Measurements from ENCODE around the gene KCP.

DNA sequence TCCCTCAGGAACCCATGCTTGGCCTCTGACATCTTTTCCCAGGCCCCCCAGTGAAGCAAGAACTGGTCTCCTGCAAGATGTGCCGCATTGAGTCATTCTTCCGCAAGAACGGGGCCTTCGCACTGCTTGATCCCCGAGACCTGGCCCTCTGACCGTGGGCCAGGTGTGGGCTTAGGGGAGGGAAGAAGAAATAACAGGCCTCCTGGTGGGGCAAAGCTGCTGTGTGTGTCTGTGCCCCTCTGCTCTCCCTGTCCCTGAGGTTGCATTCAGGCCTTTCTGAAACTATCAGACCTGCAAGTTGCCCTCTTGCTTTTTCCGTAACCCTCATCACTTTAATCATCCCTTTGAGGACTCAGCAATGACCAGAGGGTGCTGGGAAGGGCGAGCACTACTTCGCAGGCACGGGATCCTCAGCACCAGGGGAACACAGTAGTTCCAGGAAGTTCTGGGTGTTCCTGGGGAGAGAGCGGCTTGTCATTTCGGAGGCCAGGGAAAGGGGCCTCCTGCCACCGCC is 41.8 kb downstream of the KCP start:
- TF ChIP-seq CTCF (IDR thresholded peaks at IDR 0.05): no peak
- TF ChIP-seq ZBTB21 (CRISPR knock-in tag; IDR thresholded peaks at IDR 0.05; ENCODE audit: borderline replicate concordance): no peak
- TF ChIP-seq TEAD1 (CRISPR knock-in tag; IDR thresholded peaks at IDR 0.05): no peak
